GM21367 (cell line): ENCODE results near the gene AP3D1.

Source experiments
- ATAC-seq: cut with Tn5 transposase; IDR thresholded peaks from one replicate; pipeline ENCODE4 v1.9.1; 2021; ENCODE audit not compliant: unreplicated experiment

Gene AP3D1

DNA sequence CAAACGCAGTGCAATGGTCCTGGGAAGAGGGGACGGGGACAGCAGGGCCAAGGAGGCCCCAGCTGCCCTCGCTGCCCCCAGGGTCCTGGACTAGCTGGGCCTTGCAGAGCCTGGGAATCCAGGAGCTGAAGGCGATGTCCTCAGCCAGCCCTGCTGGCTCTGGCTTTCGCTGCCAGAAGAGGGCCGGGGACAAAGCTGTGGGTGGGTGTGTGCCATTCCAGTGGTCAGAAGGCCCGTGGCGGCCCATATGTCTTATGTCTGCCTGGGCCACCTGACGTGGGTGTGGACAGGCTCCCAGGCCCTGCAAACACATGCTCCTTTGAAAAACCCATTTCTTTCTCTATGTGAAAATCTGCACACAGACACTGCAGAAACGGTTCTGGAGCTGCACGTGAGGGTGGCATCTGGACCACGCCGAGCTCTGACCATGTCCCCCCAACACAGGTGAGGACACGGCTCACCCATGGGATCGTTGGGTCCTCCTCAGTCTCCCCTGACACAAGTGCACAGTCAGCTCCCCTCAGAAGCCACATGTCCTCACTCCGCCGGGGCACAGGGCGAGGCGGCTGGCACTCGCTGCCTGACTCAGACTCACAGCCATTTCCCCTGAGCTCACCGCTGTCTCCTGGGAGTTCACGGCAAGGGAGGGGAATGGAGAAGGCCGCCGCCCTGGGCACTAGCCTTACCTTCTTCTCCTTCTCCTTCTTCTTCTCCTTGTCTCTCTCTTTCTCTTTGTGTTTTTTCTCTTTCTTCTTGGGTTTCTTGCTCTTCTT lies 37.7 kb downstream of the AP3D1 start:
- no peak for ATAC-seq

DNA sequence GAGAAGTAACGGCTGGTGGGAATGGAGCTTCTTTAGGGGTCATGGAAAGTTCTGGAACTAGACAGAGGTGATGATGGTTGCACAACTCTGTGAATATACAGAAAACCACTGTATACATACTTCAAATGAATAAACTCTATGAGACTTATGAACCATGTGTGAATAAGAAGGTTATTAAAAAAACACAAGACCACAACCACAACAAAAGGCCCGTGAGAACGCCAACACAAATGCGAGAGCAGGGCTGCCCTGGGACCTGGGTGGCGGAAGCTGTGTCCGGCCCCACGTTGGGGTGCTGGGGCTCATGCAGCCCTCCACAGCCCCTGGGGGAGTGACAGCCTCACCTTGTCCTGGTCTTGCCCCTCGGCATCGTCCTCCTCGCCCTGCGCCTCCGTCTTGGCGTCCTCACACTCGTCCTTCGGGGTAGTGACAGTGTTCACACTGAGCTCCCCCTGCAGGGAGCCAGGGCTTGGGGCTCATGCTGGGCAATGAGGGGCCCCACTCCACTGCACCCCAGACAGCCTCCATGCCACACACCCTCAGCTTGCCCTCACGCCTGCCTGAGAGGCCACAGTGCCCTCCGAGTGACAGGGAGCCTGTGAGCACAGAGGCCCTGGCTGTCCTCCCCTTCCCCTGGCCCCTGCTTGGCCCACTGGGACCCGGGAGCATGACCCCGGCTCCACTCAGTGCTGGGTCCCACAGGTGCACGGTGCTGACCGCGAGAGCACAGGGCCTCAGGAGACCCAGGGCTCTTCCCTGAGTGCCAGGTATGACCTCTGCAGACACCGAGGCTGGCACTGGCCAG lies 38.6 kb downstream of the AP3D1 start:
- ATAC-seq, result no peak

DNA sequence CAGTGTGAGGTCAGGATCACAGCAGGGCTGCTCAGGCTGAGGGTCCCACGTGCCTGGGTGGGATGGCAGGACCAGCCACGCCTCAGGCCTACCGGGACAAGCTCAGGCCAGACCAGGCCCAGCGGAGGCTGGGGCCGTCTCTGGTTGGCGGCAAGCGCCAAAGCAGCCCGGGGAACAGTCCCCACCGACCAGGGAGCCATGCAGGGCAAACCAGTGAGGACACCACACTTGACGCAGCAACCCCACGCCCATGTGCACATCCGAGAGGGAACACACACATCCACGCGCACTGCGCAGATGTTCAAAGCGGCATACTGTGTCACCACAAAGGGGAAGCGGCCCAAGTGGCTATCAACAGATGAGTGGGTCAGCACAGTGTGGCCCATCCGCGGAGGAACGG lies 39.5 kb downstream of the AP3D1 start:
- ATAC-seq, result no peak

DNA sequence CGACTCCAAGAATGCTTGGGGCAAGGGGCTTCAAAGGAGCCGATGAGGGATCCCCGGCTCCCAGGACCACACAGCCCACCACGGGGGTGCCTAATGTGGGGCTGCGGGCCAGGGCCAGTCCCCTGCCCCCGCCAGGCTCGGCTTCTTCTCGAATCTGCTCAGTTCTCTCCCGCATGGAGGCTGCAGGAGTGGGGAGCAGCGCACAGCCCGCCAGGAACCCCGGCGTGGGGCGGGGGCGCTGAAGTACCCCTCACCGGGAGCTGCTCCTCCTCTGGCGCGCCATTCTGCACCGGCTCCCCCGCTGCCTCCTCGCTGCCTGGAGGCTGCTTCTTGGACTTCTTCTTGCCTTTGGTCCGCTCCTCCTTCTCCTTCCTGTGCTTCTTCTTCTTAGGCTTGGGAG lies 39.9 kb downstream of the AP3D1 start:
- no peak for ATAC-seq

DNA sequence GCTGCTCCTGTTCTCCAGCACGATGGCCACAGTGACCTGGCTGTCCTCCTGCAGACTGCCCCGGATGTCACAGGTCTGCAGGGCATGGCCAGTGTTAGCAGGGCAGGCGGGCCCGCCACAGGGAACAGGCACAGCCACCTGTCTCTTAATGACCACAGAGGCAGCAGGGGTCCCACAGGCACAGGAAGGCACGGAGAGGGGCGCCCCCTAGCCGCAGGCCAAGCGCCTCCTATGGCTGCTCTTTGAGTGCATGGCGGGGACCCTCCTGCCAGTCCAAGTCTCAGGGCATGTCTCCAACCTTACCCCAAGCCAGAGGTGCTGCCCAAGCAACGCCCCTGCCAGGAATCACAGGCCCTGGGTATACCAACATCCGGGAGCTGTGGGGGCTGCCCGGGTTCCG lies 40.5 kb downstream of the AP3D1 start:
- ATAC-seq, result no peak

DNA sequence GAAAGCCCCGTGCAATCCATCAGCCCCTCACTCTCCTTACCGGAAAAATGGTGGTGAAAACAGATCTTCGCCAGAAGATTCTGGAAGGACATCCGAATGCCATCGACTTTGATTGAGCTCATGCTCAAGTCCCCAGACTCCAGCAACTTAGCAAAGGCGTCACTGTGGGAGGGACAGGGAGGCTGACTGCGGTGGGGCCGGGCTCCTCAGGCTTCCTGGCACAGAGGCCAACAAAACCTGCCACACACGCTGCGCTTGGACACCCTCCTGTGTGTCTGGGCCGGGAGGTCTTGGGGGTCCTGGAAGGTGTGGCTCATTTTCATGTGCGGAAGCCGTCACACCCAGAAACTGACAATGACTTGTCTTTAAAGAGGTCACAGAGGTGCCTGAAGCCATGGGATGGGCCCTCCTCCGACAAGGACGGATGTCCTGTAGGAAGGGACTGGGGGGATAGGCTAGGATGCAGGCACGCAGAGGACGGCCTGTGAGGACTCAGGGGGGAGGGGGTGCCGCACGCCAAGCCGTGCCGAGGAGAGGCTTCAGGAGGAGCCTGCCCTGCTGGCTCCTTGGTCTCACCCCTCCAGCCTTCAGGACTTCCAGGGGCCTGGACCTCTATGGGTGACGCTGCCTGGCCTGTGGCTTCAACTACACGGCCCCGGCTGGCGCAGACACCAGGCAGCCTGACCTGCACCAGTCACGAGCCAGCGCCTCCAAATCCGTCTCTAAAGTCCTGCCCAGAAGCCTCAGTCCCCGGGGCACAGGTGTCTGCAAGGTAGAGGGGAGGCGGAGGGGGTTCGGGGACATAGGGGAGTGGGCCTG lies 42.1 kb downstream of the AP3D1 start:
- ATAC-seq, result no peak

DNA sequence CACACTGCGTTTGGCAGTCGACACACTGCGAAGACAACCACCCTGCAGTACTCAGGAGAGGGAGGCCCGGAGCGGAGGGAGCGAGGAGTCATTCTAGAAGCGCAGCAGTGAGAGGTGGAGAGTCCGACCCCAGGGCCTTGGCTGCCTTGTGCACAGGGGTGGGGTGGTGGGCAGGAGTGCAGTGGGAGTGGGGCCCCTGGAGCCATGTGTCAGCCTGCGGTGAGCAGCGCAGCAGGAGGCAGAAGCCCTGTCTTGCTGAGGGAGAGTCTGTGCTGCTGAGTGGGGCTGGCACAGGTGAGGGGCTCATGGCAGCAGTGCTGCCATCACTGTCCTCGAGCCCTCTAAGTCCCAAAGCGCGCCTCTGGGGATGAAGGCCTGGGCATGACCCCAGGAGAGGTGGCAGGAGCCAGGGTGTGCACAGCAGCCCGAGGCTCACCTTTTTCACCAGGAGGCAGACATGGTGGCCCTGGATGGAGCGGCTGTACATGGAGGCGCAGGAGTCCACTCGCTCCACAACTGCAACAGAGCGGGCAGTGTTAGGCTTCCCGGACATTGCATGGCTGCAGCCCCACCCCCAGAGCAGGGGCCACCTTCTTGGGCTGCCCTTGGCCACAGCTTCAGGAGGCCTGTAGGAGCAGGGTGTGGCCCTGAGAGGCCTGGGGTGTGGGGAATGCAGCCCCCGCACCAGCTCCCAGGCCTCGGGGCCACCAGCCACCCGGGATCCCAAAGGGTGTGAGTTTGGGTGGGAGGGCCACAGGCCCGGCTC lies 42.9 kb downstream of the AP3D1 start:
- no peak for ATAC-seq

DNA sequence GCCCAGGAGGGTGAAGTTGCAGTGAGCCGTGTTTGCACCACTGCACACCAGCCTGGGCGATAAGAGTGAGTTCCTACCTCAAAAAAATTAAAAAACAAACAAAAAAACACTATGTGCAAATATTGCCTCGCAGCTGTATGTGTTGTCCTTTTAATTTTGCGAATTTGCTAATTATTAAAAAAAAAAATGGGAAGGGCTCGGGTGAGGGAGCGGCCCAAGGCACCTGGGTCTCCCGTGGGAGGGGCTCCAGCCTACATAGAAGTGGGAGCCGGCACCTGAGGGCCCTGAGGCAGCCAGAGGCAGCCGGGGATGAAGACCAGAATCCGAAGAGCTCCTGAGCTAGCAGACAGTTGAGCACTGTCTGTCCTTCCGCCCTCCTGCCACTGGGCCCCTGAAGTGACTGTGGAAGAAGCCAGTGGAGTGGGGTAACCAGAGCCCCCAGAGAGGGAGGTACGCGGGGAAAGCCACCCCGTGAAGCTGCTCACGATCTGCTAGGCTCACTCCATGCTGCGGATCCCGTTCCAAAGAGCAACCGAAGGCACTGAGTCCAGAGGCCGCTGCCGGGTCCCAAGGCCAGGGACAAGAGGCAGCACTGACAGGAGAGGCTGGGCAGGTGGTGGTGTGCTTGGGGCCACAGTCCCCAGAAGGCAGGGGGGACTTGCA lies 48.2 kb downstream of the AP3D1 start:
- ATAC-seq, result no peak

DNA sequence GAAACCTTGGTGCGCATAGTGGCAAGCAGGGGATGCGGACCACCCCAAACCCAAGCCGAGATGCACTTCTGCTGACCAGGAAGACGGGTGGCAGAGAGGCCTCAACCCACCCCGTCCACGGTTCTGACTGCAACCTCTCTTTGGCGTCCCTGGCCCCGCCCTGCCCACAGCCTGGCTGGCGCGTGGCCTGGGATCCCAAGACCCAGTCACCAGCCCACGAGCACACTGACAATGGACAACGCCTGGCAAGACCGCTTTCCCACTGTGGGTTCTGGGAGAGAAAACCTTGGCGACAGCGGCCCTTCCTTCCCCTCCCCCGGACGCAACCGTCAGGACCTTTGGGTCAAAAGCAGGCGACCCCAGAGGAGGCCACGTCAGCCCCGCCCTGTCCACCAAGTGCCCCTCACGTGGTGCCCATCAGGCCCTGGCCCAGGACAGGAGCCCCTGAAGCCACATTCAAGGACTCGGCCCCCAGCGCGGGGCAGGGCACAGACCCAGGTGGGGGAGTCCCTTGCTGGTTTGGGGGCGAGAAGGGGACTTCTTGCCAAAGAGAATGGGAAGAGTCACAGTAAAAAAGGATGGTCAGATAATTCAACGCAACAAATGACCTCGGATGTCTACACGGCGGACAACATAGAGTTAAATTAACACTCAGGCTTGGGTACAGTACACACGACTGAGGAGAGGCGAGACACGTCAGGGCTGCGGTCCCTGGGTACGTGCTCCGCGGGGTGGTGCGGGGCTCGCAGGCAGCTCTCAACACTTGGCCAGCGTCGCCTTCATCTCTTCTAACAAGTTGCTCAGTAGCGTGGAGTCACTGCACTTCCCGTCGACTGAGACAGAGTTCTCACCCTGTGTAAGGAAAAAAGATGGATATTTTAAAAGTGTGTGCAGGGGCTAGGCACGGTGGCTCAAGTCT lies 49.7 kb downstream of the AP3D1 start:
- no peak for ATAC-seq

DNA sequence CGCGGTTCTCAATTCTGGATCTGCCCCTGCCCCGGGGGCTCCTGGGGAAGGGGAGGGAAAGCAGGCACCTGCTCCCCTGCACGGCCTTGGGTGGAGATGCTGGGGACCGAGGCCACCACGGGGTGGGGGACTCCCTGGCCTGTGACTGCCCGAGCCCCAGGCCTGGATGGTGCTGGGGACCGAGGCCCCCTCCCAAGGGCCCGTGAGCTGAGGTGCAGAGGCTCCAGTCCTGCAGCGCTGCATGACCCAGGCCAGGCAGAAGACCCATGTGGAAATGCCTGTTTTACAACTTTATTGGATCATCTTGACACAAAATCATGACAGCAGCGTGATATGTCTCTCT lies 50.7 kb downstream of the AP3D1 start:
- ATAC-seq, result no peak

DNA sequence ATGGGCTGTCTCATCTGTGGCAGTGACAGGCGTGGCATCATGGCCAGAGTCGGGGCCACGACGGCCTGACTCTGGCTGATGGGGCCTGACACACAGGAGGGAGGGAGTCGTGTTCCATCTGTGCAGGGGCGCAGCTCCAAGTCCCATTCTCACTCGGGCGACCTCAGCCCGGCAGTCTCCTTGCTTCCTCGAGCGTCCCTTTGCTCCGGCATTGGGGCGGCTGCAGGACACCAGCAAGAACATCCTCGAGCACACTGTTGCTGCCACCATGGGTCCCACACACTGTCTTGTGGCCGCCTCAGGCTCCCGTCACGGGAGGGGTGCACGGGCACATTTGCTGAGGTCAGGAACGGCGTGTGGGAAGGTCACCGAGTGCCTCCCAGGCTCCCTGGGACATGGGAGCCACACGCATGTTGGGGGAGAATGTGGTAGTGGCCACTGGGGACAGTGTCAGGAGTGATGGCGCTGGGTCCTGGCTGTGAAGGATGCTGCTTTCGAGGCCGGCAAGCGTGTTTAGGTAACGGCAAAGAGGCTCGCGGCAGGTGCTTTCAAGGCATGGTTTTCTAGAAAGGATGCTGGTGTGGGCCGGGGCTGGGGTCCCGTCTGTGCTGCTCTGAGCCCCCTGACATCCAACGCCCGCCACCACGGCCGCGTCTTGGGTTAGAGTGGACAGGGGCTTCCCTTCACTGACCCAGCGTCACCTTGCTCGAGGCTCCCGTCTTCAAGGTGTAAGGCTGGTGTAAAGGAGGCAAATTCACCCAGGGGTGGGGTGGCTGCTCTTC lies 51.2 kb downstream of the AP3D1 start:
- no peak for ATAC-seq

DNA sequence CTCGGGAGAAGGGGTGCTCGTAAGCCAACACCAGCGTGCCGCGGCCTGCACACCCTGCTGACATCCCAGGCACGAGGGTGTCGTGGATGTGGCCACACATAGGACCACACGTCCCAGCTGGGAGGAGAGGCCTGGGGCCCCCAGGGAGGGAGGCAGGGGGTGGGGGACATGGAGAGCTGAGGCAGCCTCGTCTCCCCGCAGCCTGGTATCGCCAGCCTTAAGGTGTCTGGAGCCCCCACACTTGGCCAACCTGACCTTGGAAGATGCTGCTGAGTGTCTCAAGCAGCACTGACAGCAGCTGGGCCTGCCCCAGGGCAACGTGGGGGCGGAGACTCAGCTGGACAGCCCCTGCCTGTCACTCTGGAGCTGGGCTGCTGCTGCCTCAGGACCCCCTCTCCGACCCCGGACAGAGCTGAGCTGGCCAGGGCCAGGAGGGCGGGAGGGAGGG lies 52.3 kb downstream of the AP3D1 start:
- no peak for ATAC-seq

DNA sequence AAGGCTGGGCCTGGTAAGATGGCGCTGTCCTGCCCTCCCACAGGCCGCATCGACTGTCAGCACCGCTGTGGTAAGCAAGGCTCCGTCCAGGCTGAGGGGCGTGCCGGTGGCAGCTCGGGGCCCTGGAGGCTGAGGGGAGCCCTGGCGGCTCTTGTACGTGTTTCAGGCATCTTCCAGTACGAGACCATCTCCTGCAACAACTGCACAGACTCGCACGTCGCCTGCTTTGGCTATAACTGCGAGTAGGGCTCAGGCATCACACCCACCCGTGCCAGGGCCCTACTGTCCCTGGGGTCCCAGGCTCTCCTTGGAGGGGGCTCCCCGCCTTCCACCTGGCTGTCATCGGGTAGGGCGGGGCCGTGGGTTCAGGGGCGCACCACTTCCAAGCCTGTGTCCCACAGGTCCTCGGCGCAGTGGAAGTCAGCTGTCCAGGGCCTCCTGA lies 53.5 kb downstream of the AP3D1 start:
- ATAC-seq, result no peak

DNA sequence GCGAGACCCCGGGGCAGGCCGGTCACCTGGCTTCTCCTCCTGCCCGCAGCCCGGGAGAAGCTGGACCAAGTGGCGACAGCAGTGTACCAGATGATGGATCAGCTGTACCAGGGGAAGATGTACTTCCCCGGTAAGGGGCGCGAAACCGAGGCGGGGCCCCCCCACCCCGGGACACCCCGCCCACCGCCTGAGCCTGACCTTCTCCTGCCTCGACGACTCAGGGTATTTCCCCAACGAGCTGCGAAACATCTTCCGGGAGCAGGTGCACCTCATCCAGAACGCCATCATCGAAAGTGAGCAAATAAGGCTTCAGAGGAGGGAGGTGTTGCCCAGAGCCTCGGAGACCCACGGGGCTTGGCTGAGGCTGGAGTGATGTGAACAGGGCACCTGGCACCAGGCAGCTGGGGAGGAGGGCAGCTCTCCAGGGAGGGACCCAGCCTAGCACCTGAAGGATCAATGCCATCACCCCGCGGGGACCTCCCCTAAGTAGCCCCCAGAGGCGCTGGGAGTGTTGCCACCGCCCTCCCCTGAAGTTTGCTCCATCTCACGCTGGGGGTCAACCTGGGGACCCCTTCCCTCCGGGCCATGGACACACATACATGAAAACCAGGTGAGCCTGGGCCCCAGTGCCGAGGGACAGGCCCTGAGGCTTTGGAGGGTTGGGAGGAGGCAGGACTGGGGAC lies 54.0 kb downstream of the AP3D1 start:
- ATAC-seq, result no peak

DNA sequence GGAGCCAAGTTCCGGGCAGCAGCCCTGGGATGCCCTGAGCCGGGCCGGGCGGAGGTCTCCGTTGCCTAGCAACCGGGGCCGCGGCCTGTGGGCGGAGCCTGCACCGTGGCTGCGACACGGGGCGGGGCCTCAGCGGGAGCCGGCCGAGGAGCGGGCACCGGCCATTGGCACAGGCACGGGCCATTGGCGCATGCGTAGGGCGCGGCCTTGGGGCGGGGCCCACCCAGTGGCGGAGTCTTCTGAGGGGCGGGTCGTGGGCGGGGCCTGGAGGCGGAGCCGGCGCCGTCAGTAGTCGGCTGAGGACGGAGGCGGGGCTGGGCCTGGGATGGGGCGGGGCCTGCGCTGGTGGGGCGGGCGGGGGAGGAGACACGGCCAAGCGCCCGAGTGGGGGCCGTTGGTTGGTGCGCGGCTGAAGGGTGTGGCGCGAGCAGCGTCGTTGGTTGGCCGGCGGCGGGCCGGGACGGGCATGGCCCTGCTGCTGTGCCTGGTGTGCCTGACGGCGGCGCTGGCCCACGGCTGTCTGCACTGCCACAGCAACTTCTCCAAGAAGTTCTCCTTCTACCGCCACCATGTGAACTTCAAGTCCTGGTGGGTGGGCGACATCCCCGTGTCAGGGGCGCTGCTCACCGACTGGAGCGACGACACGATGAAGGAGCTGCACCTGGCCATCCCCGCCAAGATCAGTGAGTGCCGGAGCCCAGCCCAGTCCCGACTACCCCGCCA lies 54.7 kb downstream of the AP3D1 start, which contains the start of gene IZUMO4:
IZUMO4 (plus strand) TSS at position 436 of the 723 bp plus-strand sequence; CDS start at position 467, 31 bp downstream.
- peak; percentile 44 for ATAC-seq

DNA sequence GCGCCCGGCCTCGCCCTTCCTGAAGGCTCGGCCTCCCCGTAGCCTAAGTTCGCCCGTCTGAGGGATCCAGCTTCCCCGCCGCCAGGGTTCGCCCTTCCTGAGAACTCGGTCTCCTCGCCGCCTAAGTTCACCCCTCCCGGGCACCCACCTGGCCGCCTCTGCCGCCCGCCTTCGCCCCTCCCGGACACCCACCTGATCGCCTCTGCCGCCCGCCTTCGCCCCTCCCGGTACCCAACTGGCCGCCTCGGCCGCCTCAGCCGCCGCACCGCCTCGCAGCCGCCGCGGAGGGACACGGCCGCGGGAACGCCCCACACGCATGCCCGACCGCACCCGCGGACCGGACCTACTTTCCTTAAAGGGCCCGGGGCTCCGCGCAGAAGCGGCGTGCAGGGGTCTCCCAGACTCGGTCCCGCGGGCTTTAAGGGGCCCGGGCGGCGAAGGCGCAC lies 55.3 kb downstream of the AP3D1 start, which contains the start of gene MOB3A:
MOB3A (minus strand) TSS at position 293 of the 446 bp plus-strand sequence. CDS start 17,766 bp downstream, outside the sequence.
- ATAC-seq, result peak; percentile 20
